ENCODE measurements around the gene TNK1.

TNK1 gene

GRCh38 chr17:7406235-7406825, 25.4 kb downstream of the TNK1 start:
- DNase-seq (ENCODE audit: low read depth in 1 of 2, low spot score in 1 of 2): no peak

GRCh38 chr17:7407082-7407481, 26.2 kb downstream of the TNK1 start:
- DNase-seq (ENCODE audit: low read depth in 1 of 2, low spot score in 1 of 2): no peak
- no peak overlapping the region for H3K27ac ChIP-seq (replicated peaks)
- H3K4me3 ChIP-seq (replicated peaks; ENCODE audit: insufficient read depth, low read length): no peak overlapping the region
- TF ChIP-seq CTCF (IDR thresholded peaks at IDR 0.05; ENCODE audit: insufficient read depth, low read length): no peak
- no peak for TF ChIP-seq SPI1 (IDR thresholded peaks at IDR 0.05; ENCODE audit: borderline replicate concordance, low read depth)
- TF ChIP-seq GABPA (IDR thresholded peaks at IDR 0.05; ENCODE audit: low read depth): no peak
- TF ChIP-seq REST (IDR thresholded peaks at IDR 0.05; ENCODE audit: insufficient replicate concordance, low read depth): no peak
- no peak for TF ChIP-seq POLR2AphosphoS5 (IDR thresholded peaks at IDR 0.05; ENCODE audit: low read depth)
- H3K27me3 ChIP-seq (ENCODE audit: insufficient read depth, poor library complexity, severe bottlenecking): peaks cover 2% of the 10 kb centered on the region

More at GRCh38 chr17:7406235-7406825, 25.4 kb downstream of the TNK1 start:
- Histone ChIP-seq H3K27ac (replicated peaks) (no peak overlapping the region), H3K27me3 (ENCODE audit: insufficient read depth, poor library complexity, severe bottlenecking) (peaks cover 2% of the 10 kb centered on the region), H3K4me3 (replicated peaks; ENCODE audit: insufficient read depth, low read length) (no peak overlapping the region)
- no peak for TF ChIP-seq GABPA (IDR thresholded peaks at IDR 0.05; ENCODE audit: low read depth)
- no peak for TF ChIP-seq CTCF (IDR thresholded peaks at IDR 0.05; ENCODE audit: insufficient read depth, low read length)
- TF ChIP-seq REST (IDR thresholded peaks at IDR 0.05; ENCODE audit: insufficient replicate concordance, low read depth): no peak

- no peak for TF ChIP-seq GABPA (IDR thresholded peaks at IDR 0.05; ENCODE audit: low read depth)
- no peak for TF ChIP-seq REST (IDR thresholded peaks at IDR 0.05; ENCODE audit: insufficient replicate concordance, low read depth)
- no peak for TF ChIP-seq POLR2AphosphoS5 (IDR thresholded peaks at IDR 0.05; ENCODE audit: low read depth)
- no peak for TF ChIP-seq CTCF (IDR thresholded peaks at IDR 0.05; ENCODE audit: insufficient read depth, low read length)
- no peak for TF ChIP-seq SPI1 (IDR thresholded peaks at IDR 0.05; ENCODE audit: borderline replicate concordance, low read depth)
- H3K27me3 ChIP-seq (ENCODE audit: insufficient read depth, poor library complexity, severe bottlenecking): peaks cover 2% of the 10 kb centered on the region
- H3K4me3 ChIP-seq (replicated peaks; ENCODE audit: insufficient read depth, low read length): no peak within 1 kb of the TSS
- H3K27ac ChIP-seq (replicated peaks): no peak within 1 kb of the TSS
- DNase-seq (ENCODE audit: low read depth in 1 of 2, low spot score in 1 of 2): no peak
These were observed 26.8 kb downstream of the TNK1 start, which contains the start of gene NLGN2 for GRCh38 chr17:7407485-7408251. NLGN2 (plus strand) TSS chr17:7407845; CDS start chr17:7408256, 411 bp downstream.

Measured in HL-60 (cell line).